Activated CD8-positive, alpha-beta memory T cell treated with anti-CD3 and anti-CD28 coated beads for 24 hours (primary cell): ENCODE data around the gene SLC8A1.

Source experiments
- DNase-seq: peaks from one replicate; pipeline ENCODE4 v3.0.0-alpha.2; 2020

SLC8A1 gene

DNA sequence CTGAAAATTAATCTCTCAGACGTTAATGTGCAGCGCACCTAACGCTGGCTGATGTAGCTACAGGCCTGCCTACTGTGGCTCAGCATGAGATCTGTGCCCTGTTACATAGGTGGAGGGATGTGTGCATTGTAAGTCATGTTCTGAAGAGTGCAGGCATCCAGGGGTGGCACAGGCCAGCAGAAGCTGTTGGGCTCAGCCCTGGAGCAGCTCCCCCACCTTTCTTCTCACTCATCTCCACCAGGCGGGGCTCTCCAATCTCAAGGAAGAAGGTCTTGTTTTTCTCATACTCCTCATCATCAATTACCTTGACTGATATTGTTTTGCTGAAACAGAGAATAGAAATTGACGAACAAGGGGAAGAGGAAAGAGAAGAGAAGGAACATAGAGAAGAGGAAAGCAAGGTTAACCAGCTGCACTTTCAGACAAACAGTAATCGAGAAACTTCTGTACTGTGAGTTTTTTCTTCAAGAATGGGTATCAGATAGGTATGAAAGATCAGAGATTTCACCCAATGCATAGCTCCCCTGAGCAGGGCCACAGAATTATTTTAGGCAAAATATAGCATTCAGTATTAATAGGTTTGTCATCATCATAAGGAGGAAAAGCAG is 273.6 kb downstream of the SLC8A1 start:
- DNase-seq: no peak

DNA sequence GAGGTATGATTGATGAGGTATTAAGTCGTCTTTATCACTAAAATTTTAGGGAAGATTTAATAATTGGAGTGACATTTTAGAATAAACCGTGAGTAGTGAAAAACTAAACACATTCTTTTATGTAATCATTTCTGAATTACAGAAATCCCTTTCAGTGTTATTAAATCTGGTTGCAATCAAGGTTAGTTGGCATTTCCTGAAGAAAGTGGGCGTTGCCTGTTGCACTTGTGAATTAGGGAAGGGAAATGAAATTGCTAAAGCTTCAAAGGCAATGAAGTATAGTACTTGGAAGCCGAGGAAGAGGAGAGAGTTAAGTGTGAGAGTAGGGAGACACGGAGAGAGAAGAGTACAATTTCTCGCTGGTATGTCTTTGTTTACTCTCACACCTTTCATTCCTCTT is 274.5 kb downstream of the SLC8A1 start:
- no peak for DNase-seq

DNA sequence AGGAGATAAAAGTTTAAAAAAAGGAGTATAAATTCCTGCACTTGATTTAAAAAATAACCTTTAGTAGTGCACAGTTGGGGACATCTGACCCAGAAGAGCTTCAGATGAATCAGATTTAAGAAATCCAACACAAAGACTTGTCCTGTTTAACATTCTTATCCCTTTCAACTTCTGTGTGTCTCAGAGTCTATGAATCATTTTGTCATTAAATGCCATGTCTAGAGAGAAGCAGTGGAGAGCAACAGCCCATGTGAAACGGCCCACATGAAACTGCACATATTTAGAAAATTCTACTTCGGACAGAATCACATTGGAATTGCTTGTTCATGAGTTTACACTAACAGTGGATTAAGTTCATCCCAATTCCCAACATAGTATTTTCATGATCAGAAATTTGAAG is 278.6 kb downstream of the SLC8A1 start:
- no peak for DNase-seq

DNA sequence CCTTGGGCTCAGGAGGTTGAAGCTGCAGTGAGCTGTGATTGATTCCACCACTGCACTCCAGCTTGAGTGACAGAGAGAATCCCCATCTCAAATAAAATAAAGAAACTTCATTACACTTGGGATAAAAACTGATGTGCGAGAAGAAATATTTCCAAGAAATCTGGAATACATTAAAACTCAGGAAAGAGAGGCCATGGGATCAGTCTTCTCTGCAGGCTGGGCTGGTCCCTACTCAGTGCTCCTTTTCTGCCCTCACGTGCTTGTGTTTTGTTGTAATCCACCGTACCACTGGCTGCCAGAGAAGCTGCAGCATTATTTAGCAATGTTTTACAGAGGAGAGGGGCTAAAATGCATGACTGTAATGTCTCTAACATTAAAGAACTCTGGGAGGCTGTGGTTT is 282.0 kb downstream of the SLC8A1 start:
- DNase-seq: no peak

DNA sequence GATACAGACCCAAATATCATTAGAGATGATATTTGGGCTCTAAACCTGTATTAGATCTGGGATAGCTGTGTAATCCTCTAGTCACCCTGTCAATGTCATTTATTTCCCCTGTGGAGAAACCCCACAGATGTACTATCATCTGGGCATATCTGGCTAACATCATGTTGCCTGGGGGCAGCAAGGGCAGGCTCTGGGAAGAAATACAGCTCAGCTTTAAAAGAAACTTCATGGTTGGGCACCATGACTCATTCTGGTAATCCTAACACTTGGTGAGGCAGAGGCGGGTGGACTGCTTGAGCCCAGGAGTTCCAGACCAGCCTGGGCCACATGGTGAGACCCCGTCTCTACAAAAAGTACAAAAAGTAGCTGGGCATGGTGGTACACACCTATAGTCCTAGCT is 282.5 kb downstream of the SLC8A1 start:
- DNase-seq: no peak

DNA sequence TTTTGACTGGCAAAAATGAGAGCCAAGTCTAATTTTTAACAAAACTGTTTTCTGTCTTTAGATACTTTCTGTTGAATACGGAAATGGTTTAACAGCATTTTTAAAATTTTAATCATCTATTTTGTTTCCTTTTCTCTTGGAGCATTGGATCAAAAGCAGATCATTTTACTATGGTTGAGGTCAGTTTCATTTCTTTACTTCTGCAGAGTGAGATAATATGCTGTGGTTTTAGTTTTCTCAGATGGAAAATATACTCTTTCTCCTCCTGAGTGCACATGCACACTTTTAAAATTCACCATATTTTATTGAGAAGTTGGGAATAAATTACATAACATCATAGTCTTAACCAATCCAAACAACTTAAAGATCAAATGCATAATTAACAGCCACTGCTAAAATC is 283.3 kb downstream of the SLC8A1 start:
- DNase-seq: no peak

DNA sequence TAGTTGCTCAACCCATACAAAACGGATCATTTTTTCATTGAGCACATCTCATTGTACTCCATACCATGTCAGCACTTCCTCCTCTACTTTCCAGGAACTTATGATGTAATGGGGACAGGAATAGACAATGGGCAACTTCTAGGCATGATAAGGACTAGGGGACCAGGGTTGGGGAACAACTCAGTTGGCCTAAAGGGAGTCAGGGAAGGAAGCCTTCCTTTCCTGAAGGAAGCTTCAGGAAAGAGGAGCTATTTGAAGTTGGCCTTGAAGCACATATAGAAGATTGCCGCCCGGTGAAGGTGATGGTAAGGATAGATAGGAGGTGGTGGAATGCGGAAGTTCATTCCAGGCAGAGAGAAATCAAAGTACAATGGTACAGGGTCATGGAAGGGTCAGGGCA is 283.9 kb downstream of the SLC8A1 start:
- no peak for DNase-seq

DNA sequence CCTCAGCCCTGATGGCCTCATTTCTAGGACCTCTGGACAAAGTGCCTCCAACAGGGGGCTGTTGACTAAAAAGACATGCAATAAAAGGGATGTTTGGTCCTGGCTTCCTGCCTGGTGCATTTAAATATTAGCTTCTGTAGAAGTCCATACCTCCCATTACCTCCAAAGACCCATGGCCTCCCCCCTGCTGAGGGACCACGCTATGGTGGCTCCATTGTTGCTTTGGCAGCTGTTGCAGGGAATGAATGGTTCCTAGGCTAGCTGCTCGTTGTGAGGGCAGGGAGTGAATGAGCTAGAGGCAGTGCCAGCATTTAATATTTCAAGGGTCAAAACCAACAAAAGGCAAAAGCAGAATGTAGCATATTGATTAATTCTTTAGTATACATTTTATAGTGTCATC is 285.9 kb downstream of the SLC8A1 start:
- no peak for DNase-seq

- DNase-seq: no peak
These were observed 286.4 kb downstream of the SLC8A1 start for GRCh38 chr2:40165509-40165844.

- DNase-seq: no peak
These were observed 287.0 kb downstream of the SLC8A1 start for GRCh38 chr2:40164736-40165508.

- no peak for DNase-seq
These were observed 289.9 kb downstream of the SLC8A1 start for GRCh38 chr2:40161986-40162385.

DNA sequence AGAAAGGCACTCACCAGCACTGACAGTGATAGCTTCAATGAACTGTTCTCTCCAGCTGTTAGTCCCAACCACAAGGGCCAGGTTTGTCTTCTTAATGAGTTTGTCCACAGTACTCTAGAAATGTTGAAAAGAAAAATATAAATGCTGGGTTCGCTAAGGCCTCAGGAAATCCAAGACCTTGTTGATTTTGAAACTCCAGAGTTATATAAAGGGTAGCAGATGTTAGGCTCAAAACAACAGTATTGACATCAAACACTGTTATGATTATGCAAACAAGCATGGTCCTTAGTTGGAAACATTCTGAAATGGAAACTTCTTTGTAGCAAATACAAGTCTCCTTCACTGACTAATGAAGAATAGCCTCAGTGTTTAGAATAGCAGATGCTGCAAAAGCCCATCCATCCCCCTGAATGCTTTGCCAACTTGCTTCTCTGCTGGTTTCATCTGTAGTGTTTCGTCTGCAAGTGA is 291.1 kb downstream of the SLC8A1 start:
- DNase-seq: no peak

GRCh38 chr2:40159333-40159732 is 292.6 kb downstream of the SLC8A1 start:
- no peak for DNase-seq

- no peak for DNase-seq
These were observed 293.1 kb downstream of the SLC8A1 start for GRCh38 chr2:40158781-40159180.

- no peak for DNase-seq
These were observed 296.2 kb downstream of the SLC8A1 start for GRCh38 chr2:40155728-40156127.

DNA sequence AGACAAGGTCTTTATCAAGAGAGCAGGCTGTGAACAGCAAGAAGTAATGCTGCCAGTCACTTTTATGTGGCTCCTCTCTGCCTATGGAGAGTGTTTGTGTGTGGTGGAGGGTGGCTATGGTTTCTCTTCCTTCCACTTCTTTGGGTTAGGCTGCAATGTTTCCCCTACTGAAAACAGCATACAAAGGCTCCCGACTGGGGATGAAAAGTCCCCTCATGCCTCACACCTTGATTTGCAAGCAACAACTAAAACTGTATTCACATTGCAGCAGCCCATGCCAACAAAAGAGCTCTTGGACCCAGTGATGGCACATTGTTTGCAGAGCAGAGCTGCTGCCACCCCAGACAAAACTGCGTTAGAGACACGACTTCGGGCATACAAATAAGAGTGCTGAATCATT is 301.6 kb downstream of the SLC8A1 start:
- no peak for DNase-seq

DNA sequence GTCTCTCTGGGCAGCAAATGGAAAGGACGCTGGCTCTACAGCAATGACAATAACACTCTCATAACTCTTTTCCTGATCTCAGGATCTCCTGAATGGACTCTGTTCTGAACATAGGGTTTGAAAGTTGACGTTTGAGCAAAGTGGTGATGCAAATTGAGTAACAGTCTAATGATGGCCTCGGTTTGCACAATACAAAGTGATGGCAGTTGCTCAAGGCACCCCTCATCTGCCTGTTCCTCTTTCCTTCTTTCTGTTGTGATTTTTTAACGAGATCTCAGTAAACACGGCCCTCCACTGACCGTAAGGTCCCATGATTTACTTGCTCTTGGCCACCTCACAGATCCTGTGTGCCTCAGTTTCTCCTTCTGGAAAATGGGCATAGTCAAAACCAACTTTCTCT is 303.6 kb downstream of the SLC8A1 start:
- no peak for DNase-seq

- no peak for DNase-seq
These were observed 304.5 kb downstream of the SLC8A1 start for GRCh38 chr2:40147360-40147759.

DNA sequence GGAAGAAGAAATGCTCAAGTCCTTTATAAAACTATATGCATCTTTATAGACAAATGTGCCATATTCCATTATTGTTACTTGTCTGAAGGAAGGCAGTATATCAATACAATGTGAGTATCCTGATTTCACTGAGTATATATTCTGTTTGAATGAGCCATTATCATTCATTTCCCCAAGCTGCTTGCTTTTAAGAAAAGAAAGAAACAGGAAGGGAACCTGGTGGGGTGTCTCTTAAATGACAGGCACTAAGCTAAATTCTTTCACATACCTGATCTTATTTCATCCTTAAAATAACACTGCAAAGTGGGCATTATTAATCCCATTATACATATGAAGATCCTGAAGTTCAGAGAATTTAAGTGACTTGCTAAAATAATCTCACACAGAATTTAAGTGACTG is 307.9 kb downstream of the SLC8A1 start:
- DNase-seq: no peak

DNA sequence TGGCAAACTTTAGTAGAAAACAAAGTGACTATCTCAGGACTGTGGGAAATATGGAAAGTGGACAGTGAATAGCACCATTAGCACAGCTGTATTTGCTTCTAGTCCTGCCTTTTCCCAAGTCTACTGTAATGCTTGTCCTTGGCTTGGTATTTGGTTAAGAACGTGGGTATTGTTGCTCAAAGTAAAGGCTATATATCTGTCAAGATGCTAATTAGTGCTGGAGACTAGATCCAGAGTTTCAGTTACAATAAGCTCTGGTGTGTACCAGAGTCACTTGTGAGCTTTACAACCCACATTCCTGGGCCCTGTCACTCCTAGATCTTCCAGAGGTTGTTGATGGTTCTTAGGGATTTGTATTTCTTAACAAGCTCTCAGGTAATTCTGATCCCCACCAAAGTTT is 313.6 kb downstream of the SLC8A1 start:
- no peak for DNase-seq

GRCh38 chr2:40131081-40131704 is 320.7 kb downstream of the SLC8A1 start:
- DNase-seq: no peak

GRCh38 chr2:40130251-40130994 is 321.5 kb downstream of the SLC8A1 start:
- no peak for DNase-seq

DNA sequence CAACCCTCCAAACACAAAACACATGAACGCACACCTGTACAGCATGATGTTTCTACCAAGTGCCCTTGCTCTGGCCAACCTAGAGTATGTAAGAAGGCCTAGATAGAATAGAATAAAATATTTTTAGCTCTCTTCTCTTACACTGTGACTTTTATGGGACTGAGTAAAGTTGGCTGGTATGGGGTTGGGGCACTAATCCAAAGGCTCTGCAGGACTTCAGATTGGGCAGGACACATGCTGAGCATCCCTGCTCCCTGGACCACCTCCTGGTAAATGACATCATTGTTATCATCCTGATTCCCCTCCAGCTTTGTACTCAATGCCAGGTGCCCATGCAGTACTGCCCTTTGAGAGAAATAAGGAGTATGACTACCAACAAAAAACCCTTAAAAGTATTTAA is 322.2 kb downstream of the SLC8A1 start:
- DNase-seq: no peak

DNA sequence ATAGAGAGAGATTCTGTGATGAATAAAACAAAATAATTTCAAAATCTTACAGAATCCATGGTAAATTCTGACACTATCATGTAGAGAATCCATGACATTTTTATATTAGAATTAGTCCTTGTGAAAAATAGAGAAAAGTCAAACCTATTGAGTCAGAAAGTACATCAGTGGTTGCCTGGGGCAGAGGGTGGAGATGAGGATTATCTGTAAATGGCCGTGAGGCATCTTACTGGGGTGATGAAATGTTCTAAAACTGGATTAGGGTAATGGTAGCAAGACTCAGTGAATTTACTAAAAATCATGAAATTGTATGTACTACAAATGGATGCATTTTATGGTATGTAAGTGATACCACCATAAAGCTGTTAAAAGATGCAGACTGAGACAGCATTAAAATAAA is 323.1 kb downstream of the SLC8A1 start:
- DNase-seq: no peak
